Gastroesophageal sphincter (tissue), 3 donors: ENCODE data around the gene ITGA11.

Experiments
- CTCF ChIP-seq, 4 experiments: fragments of 200-600 bp in 2 of 4; fragments of 450-650 bp in 2 of 4; sonication (generic) in 1 of 4; IDR thresholded peaks; one replicate each; pipeline ENCODE4 v1.5.1; 2017 to 2019; ENCODE audit warnings: antibody characterized with exemption in 4 of 4, mild to moderate bottlenecking in 2 of 4, moderate library complexity in 2 of 4
- POLR2A ChIP-seq, 2 donors: fragments of 450-650 bp; IDR thresholded peaks; one replicate each; pipeline ENCODE4 v1.6.1; 2017; ENCODE audit warnings: antibody characterized with exemption in 2 of 2, mild to moderate bottlenecking in 2 of 2, moderate library complexity in 1 of 2
- POLR2AphosphoS5 ChIP-seq: sonication (generic); formaldehyde crosslinking; IDR thresholded peaks from one replicate; pipeline ENCODE4 v1.6.1; 2017; ENCODE audit warnings: antibody characterized with exemption

- TF ChIP-seq POLR2AphosphoS5 = no peak
- TF ChIP-seq CTCF (IDR thresholded peaks at IDR 0.05) = no peak
- no peak for TF ChIP-seq POLR2A (IDR thresholded peaks at IDR 0.05)
Measured at GRCh38 chr15:68348606-68349005, 83.4 kb downstream of the ITGA11 start.
